Measurements from ENCODE around the gene GALK1. TPM values are rescaled to one million over a fixed set of nuclear protein-coding genes. Genes with fewer than 3 reads are reported as not detected.
"Not testable (repeated sequence)": the region's sequence is repeated elsewhere in the genome, so short reads cannot be mapped to it uniquely, and the experiment has no call there.

Gene GALK1
- total and polyA plus RNA-seq, 5 experiments from 2014 or later: 9.5 to 18.0 (median 14.4) TPM

GRCh38 chr17:75779987-75780889 is 15.2 kb upstream of the GALK1 start:
- POLR2A ChIA-PET: interaction anchor here (0.5 to 28.6 kb wide), 29 partner anchors 2 to 510 kb away, joined by 3 to 596 read pairs (median 4); partner anchors contain the start of genes GALK1, GRB2, LLGL2 and MRPL38
- H3K4me1 Mint-ChIP-seq: peaks cover 29 to 68% (median 59%) of the 10 kb centered on the region in 4 donors
- peak overlapping the region; percentile 85 to 100 (median 96) for H3K4me3 Mint-ChIP-seq
- H3K36me3 Mint-ChIP-seq: peaks cover 18 to 40% (median 22%) of the 10 kb centered on the region in 3 donors
- H3K27ac Mint-ChIP-seq: peak overlapping the region in 9 of 10 donors; percentile 68 to 100 (median 99)
- DNase-seq: no peak
- no peak for ATAC-seq
- H3K27me3 Mint-ChIP-seq: peaks cover 0 to 4% (median 0%) of the 10 kb centered on the region in 5 donors
- H3K9me3 Mint-ChIP-seq: peaks cover 0 to 4% (median 0%) of the 10 kb centered on the region in 9 donors

GRCh38 chr17:75779250-75779986 is 14.4 kb upstream of the GALK1 start:
- Mint-ChIP-seq H3K27ac (peak overlapping the region; percentile 94 to 100 (median 99)), H3K9me3 (peaks cover 0 to 4% (median 0%) of the 10 kb centered on the region in 9 donors), H3K4me3 (peak overlapping the region; percentile 85 to 100 (median 96)), H3K27me3 (peaks cover 0 to 6% (median 0%) of the 10 kb centered on the region in 5 donors), H3K36me3 (peaks cover 18 to 42% (median 22%) of the 10 kb centered on the region in 3 donors), H3K4me1 (peaks cover 26 to 67% (median 60%) of the 10 kb centered on the region in 4 donors)
- POLR2A ChIA-PET: interaction anchor here (0.6 to 28.6 kb wide), 33 partner anchors 2 to 456 kb away, joined by 3 to 596 read pairs (median 4); partner anchors contain the start of genes GALK1, GRB2, LLGL2 and MRPL38
- peak; percentile 79 to 99 (median 95) for DNase-seq
- peak; percentile 69 to 70 for ATAC-seq

- H3K36me3 Mint-ChIP-seq: peaks cover 18 to 44% (median 22%) of the 10 kb centered on the region in 3 donors
- peaks cover 0 to 7% (median 0%) of the 10 kb centered on the region in 5 donors for H3K27me3 Mint-ChIP-seq
These were observed 13.9 kb upstream of the GALK1 start for GRCh38 chr17:75778861-75779249.

DNA sequence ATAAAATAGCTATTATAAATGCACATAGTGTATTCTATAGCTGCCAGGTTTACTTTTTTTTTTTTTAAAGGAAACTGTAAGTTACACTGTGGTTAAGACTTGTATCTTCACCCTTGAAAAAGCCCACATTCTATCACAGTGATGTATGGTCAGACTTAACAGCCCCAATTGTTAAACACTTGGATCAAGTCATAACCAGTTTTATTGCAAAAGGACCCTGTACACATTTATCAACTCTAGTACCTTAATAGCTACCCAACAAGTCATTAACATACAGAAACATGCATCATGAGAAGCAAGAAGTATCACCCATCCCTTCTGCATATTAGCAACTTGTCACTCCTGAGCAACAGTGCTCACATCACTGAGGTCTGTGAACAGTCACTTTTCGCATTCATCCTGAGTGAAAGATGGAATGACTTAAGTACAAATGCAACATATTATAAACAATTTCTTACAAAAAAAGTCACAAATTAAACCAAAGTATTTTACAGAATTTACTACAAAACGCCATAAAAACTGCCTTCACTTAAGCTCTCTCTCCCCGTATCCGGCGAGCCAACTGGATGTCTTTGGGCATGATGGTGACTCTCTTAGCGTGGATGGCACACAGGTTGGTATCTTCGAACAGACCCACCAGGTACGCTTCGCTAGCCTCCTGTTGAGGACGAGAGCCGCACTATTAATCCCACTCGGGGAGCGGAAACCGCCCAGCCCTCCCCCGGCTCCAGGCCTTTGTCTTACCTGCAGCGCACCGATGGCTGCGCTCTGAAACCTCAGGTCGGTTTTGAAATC is 13.3 kb upstream of the GALK1 start:
- POLR2A ChIA-PET: interaction anchor here (0.7 to 28.6 kb wide), 16 partner anchors 4 to 190 kb away, joined by 3 to 596 read pairs (median 8); partner anchors contain the start of genes GALK1, MRPL38, TRIM47 and TRIM65
- Mint-ChIP-seq H3K27ac (peak overlapping the region; percentile 75 to 100 (median 93)), H3K36me3 (peaks cover 18 to 44% (median 22%) of the 10 kb centered on the region in 3 donors), H3K4me1 (peaks cover 25 to 55% (median 52%) of the 10 kb centered on the region in 4 donors), H3K4me3 (peak overlapping the region; percentile 89 to 100 (median 96))
- peak in 2 of 10 donors; percentile 24 to 38 for DNase-seq
- H3K27me3 Mint-ChIP-seq, H3K9me3 Mint-ChIP-seq, ATAC-seq: not testable (repeated sequence)

More at GRCh38 chr17:75778861-75779249, 13.9 kb upstream of the GALK1 start:
- Mint-ChIP-seq H3K9me3 (peaks cover 0 to 4% (median 0%) of the 10 kb centered on the region in 9 donors), H3K27ac (peak overlapping the region; percentile 88 to 100 (median 94)), H3K4me1 (peaks cover 26 to 61% (median 58%) of the 10 kb centered on the region in 4 donors), H3K4me3 (peak overlapping the region; percentile 89 to 100 (median 96))
- ATAC-seq (peak in 1 of 2 donors; percentile 3), DNase-seq (peak in 8 of 10 donors; percentile 64 to 82 (median 71))
- POLR2A ChIA-PET: interaction anchor here (0.8 to 28.6 kb wide), 13 partner anchors 3 to 191 kb away, joined by 3 to 596 read pairs (median 10); partner anchors contain the start of genes GALK1, MRPL38, RECQL5 and TRIM65

GRCh38 chr17:75777296-75777922 is 12.4 kb upstream of the GALK1 start:
- POLR2A ChIA-PET: interaction anchor here (0.6 to 28.6 kb wide), 20 partner anchors 4 to 506 kb away, joined by 3 to 596 read pairs (median 8); partner anchors contain the start of genes ACOX1, GALK1, MIF4GD and MRPL38
- peak overlapping the region; percentile 37 to 99 (median 76) for H3K27ac Mint-ChIP-seq
- H3K9me3 Mint-ChIP-seq: peaks cover 0 to 4% (median 0%) of the 10 kb centered on the region in 9 donors
- peaks cover 24 to 48% (median 46%) of the 10 kb centered on the region in 4 donors for H3K4me1 Mint-ChIP-seq
- DNase-seq: peak in 2 of 10 donors; percentile 35 to 45
- no peak for ATAC-seq
- peak overlapping the region; percentile 84 to 100 (median 96) for H3K4me3 Mint-ChIP-seq
- H3K27me3 Mint-ChIP-seq: peaks cover 0 to 7% (median 0%) of the 10 kb centered on the region in 5 donors
- peaks cover 18 to 44% (median 22%) of the 10 kb centered on the region in 3 donors for H3K36me3 Mint-ChIP-seq

DNA sequence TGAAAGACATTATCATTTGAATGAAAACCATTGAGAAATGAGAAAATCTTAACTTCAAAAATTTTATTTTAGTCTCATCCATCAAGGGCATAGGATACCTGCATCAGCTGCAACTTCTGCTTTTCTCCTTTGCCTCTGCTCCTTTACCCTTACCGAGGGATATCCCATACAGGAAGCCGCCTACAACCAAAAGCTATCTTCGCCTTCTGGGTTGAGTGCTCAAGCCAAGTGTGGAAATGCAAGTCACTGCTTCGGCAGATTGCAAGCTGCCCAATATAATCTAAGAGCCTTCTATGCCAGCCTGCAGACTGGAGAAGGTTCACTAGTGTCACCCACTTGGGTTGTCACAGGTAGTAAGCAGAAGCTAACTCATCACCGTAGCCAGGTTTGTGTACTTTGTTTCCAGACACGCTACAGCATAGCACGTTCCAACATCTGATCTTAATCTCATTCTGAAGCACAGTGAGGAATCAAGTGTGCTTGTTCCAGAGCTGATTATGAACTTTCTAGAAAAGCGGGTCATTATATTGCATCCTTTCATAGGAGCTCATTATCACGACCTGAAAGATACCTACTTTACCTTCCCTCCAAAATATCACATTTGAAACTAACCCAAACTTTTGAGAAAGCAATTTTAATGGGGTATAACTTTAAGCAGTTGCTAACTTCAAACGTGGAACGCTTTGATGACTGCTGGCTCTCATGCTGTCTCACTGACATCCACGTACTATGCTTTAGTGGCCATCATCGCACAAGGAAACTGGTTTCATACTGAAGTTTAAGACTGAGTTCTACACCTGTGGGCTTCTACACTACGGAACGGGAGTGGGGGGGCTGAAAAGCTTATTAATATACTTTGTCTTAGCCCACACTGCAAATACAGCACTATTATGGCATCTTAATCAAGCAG is 11.6 kb upstream of the GALK1 start:
- DNase-seq (peak in 6 of 10 donors; percentile 33 to 54 (median 47)), ATAC-seq (peak; percentile 3 to 13)
- H3K4me3 Mint-ChIP-seq: peak overlapping the region; percentile 84 to 100 (median 96)
- peaks cover 18 to 44% (median 22%) of the 10 kb centered on the region in 3 donors for H3K36me3 Mint-ChIP-seq
- POLR2A ChIA-PET: interaction anchor here (0.5 to 28.6 kb wide), 23 partner anchors 5 to 505 kb away, joined by 3 to 596 read pairs (median 4); partner anchors contain the start of genes ACOX1, GALK1, MIF4GD and MRPL38
- peaks cover 0 to 7% (median 0%) of the 10 kb centered on the region in 5 donors for H3K27me3 Mint-ChIP-seq
- peak overlapping the region; percentile 57 to 99 (median 78) for H3K27ac Mint-ChIP-seq
- H3K9me3 Mint-ChIP-seq: peaks cover 0 to 4% (median 0%) of the 10 kb centered on the region in 9 donors
- H3K4me1 Mint-ChIP-seq: peaks cover 27 to 48% (median 43%) of the 10 kb centered on the region in 4 donors

DNA sequence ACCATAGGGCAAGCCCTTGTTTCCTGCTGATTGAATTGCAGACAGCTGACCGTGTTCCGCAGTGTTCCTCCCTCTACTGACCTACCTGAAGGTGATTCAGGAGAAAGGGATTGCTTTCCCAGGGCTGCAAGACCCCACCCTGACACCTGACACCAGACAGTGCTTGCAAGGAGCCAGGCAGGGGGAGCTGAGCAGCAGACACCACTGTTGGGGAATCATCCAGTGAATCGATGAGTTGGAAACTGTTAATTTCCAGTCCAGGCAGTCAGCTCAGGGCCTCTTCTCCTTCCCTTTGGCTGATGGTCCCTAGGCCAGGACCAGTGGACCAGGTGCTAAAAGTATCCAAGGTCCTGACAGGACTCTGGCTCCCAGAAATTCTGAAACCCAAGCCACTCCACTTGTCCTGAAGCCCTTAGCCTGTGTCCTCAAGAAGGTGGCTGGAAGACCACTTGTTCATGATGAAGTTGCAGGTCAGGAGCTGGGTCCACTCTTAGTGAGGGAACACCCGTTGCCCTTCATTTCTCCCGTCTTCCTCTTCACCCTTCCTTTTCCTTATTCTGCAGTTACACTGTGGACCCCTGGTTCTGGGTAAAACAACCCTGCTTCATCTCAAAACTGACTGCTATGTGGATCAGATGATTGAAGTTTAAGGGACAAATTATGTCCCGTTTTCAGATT is 10.1 kb upstream of the GALK1 start:
- peaks cover 18 to 44% (median 22%) of the 10 kb centered on the region in 3 donors for H3K36me3 Mint-ChIP-seq
- peak in 2 of 10 donors; percentile 24 for DNase-seq
- no peak for ATAC-seq
- H3K4me3 Mint-ChIP-seq: peak overlapping the region in 7 of 10 donors; percentile 20 to 97 (median 89)
- POLR2A ChIA-PET: interaction anchor here (0.8 to 28.6 kb wide), 11 partner anchors 7 to 259 kb away, joined by 3 to 596 read pairs (median 15); partner anchors contain the start of genes GALK1, LLGL2, RECQL5 and SAP30BP
- peaks cover 27 to 47% (median 41%) of the 10 kb centered on the region in 4 donors for H3K4me1 Mint-ChIP-seq
- peak overlapping the region in 8 of 10 donors; percentile 57 to 99 (median 76) for H3K27ac Mint-ChIP-seq
- peaks cover 0 to 7% (median 0%) of the 10 kb centered on the region in 5 donors for H3K27me3 Mint-ChIP-seq
- peaks cover 0 to 4% (median 0%) of the 10 kb centered on the region in 9 donors for H3K9me3 Mint-ChIP-seq

GRCh38 chr17:75774471-75774990 is 9.5 kb upstream of the GALK1 start:
- DNase-seq (peak in 1 of 10 donors; percentile 23), ATAC-seq (no peak)
- Mint-ChIP-seq H3K4me1 (peaks cover 23 to 41% (median 35%) of the 10 kb centered on the region in 4 donors), H3K27me3 (peaks cover 0 to 3% (median 0%) of the 10 kb centered on the region in 5 donors), H3K9me3 (peaks cover 0 to 2% (median 0%) of the 10 kb centered on the region in 9 donors), H3K27ac (peak overlapping the region in 5 of 10 donors; percentile 51 to 99 (median 70)), H3K36me3 (peaks cover 16 to 41% (median 19%) of the 10 kb centered on the region in 3 donors), H3K4me3 (peak overlapping the region in 4 of 10 donors; percentile 2 to 53 (median 16))
- POLR2A ChIA-PET: interaction anchor here (1.4 to 28.6 kb wide), 7 partner anchors 7 to 249 kb away, joined by 3 to 596 read pairs (median 93); partner anchors contain the start of genes GALK1, LLGL2, UNC13D and UNK

Measured in naive thymus-derived CD8-positive, alpha-beta T cell (primary cell).